SU-DHL-6 (cell line): ENCODE data around the gene TTL.

Experiments
- CTCF ChIP-seq: fragments of 200-600 bp; sonication (generic); IDR thresholded peaks from one replicate; pipeline ENCODE4 v1.5.1; 2017; ENCODE audit warnings: antibody characterized with exemption, mild to moderate bottlenecking, low read length, moderate library complexity; ENCODE audit not compliant: insufficient read depth, poor library complexity, severe bottlenecking
- EZH2phosphoT487 ChIP-seq: fragments of 200-600 bp; sonication (generic), shearing (Covaris generic); conservative IDR thresholded peaks from 2 replicates; pipeline ENCODE4 v1.6.1; 2018; ENCODE audit warnings: mild to moderate bottlenecking, antibody characterized with exemption, low read length, moderate library complexity, mixed read lengths

- TF ChIP-seq CTCF, result no peak
- TF ChIP-seq EZH2phosphoT487, result no peak
Observed at GRCh38 chr2:112494828-112495227, 12.9 kb downstream of the TTL start.
